ES-I3 (cell line): ENCODE data around the gene MMP24OS.

ENCODE experiments used
- H3K36me3 ChIP-seq: 2 replicates; pipeline ENCODE4 v1.6.1; 2013; ENCODE audit warnings: mild to moderate bottlenecking, low read length, control low read depth, moderate library complexity; ENCODE audit not compliant: insufficient read depth
- H3K4me1 ChIP-seq: 2 replicates; pipeline ENCODE4 v1.6.1; 2013; ENCODE audit warnings: mild to moderate bottlenecking, control low read depth, low read length; ENCODE audit not compliant: insufficient read depth
- H3K9ac ChIP-seq: 2 replicates; pipeline ENCODE4 v1.6.1; 2013; ENCODE audit warnings: low read depth, mild to moderate bottlenecking, low read length, moderate library complexity
- H3K9me3 ChIP-seq: 2 replicates; pipeline ENCODE4 v1.6.1; 2013; ENCODE audit warnings: mild to moderate bottlenecking, low read length, moderate library complexity; ENCODE audit not compliant: control insufficient read depth, insufficient read depth

Gene MMP24OS

GRCh38 chr20:35290186-35290886 lies 12.4 kb upstream of the MMP24OS start:
- Histone ChIP-seq H3K9me3 (no peaks in the 10 kb centered on the region), H3K36me3 (no peaks in the 10 kb centered on the region), H3K9ac (no peak overlapping the region), H3K4me1 (no peaks in the 10 kb centered on the region)

GRCh38 chr20:35288325-35289060 lies 10.6 kb upstream of the MMP24OS start:
- H3K4me1 ChIP-seq: no peaks in the 10 kb centered on the region
- H3K9ac ChIP-seq: no peak overlapping the region
- H3K9me3 ChIP-seq: no peaks in the 10 kb centered on the region
- H3K36me3 ChIP-seq: no peaks in the 10 kb centered on the region

- Histone ChIP-seq H3K4me1 (no peaks in the 10 kb centered on the region), H3K9ac (no peak overlapping the region), H3K36me3 (no peaks in the 10 kb centered on the region; the same call in 1 of the 2 replicates), H3K9me3 (no peaks in the 10 kb centered on the region)
These were observed 9.8 kb upstream of the MMP24OS start for GRCh38 chr20:35287509-35288324.

GRCh38 chr20:35286899-35287508 lies 9.1 kb upstream of the MMP24OS start:
- H3K9me3 ChIP-seq: no peaks in the 10 kb centered on the region
- no peak overlapping the region for H3K9ac ChIP-seq
- H3K4me1 ChIP-seq: no peaks in the 10 kb centered on the region
- peaks cover 2% of the 10 kb centered on the region for H3K36me3 ChIP-seq

- H3K36me3 ChIP-seq: peaks cover 8% of the 10 kb centered on the region
- no peaks in the 10 kb centered on the region for H3K4me1 ChIP-seq
- no peaks in the 10 kb centered on the region for H3K9me3 ChIP-seq
- no peak overlapping the region for H3K9ac ChIP-seq
These were observed 8.4 kb upstream of the MMP24OS start for GRCh38 chr20:35286077-35286898.

GRCh38 chr20:35285806-35286076 lies 7.8 kb upstream of the MMP24OS start:
- Histone ChIP-seq H3K9me3 (no peaks in the 10 kb centered on the region), H3K4me1 (no peaks in the 10 kb centered on the region), H3K36me3 (peaks cover 9% of the 10 kb centered on the region), H3K9ac (no peak overlapping the region)

- Histone ChIP-seq H3K36me3 (peaks cover 15% of the 10 kb centered on the region), H3K9ac (peak overlapping the region; percentile 83; the same call in 1 of the 2 replicates), H3K9me3 (no peaks in the 10 kb centered on the region), H3K4me1 (no peaks in the 10 kb centered on the region)
These were observed 7.3 kb upstream of the MMP24OS start for GRCh38 chr20:35284992-35285805.

GRCh38 chr20:35284267-35284991 lies 6.5 kb upstream of the MMP24OS start, which contains the start of gene EIF6:
EIF6 (minus strand) TSS chr20:35284772; CDS start chr20:35284487, 285 bp downstream.
- H3K4me1 ChIP-seq: no peaks in the 10 kb centered on the region
- peaks cover 20% of the 10 kb centered on the region for H3K36me3 ChIP-seq
- H3K9me3 ChIP-seq: no peaks in the 10 kb centered on the region
- peak within 1 kb of the TSS; percentile 83 for H3K9ac ChIP-seq

GRCh38 chr20:35283441-35284266 lies 5.7 kb upstream of the MMP24OS start:
- no peaks in the 10 kb centered on the region for H3K9me3 ChIP-seq
- peaks cover 26% of the 10 kb centered on the region for H3K36me3 ChIP-seq
- no peaks in the 10 kb centered on the region for H3K4me1 ChIP-seq
- H3K9ac ChIP-seq: peak overlapping the region; percentile 83

GRCh38 chr20:35281506-35282101 lies 3.7 kb upstream of the MMP24OS start:
- Histone ChIP-seq H3K9ac (no peak overlapping the region), H3K36me3 (peaks cover 26% of the 10 kb centered on the region), H3K9me3 (no peaks in the 10 kb centered on the region), H3K4me1 (no peaks in the 10 kb centered on the region; the same call in 1 of the 2 replicates)

- Histone ChIP-seq H3K9ac (no peak overlapping the region), H3K9me3 (no peaks in the 10 kb centered on the region), H3K36me3 (peaks cover 26% of the 10 kb centered on the region)
These were observed 2.6 kb upstream of the MMP24OS start for GRCh38 chr20:35280523-35280922.

More at GRCh38 chr20:35280523-35280922, 2.6 kb upstream of the MMP24OS start:
- no peaks in the 10 kb centered on the region; the same call in 1 of the 2 replicates for H3K4me1 ChIP-seq
